ENCODE measurements around the gene MAGI1. TPM values are rescaled to one million over a fixed set of nuclear protein-coding genes. Genes with fewer than 3 reads are reported as not detected.

MAGI1 gene
- total RNA-seq, 1 experiment from 2014 or later: 38.6 TPM

DNA sequence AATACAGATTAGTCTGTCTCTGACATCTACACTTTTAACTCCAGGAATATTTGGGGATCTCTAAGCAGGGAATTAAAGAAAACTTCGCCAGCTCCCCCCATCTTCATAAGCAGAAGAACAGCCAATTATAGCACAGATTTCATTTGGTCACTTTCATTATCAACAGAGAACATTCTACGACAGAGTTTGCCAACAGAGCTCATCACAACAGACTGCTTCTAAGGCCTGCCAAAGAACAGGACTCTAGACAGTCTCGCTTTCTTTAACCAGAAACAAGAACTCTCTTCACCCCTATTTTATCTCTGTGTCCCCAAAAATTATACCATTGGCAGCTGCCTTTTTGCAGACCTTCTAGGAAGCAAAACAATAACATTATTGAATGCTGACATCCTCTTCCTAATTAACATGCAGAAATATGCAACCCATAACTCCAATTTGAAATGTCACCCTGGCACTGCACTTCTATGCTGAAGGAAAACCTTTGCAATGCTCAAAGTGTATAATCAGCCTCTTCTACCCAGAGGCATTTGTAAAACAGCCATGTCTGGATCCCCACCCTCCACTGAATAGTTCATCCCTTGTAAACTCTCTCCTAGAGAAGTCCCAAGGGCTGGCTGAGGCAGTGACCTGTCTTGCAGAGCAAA lies 552.8 kb downstream of the MAGI1 start:
- no peak for ATAC-seq

DNA sequence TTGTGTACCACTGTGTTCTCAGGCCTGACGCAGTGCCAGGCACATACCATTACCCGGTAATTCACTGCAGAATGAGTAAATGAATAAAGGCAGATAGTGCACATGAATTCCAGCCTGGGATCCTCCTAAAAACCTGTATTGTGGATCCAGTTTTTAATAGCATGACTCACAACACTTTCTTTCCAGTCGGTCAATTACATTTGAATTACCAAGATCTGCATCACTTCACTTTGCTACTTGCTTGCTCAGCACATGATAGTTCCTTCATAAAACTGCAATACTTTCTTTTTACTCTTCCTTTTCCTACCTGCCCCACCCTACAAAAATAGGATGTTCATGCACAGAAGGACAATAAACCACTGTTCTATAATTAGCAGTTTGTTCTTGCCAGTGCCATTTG lies 553.8 kb downstream of the MAGI1 start:
- RAD21 ChIA-PET (ENCODE audit: low non-redundant PET in 1 of 2, low total read pairs in 2 of 2, uncharacterized antibody in 2 of 2, unreplicated experiment in 2 of 2): no interaction called here
- intact Hi-C loops (cut with micrococcal nuclease): no loop called here
- ATAC-seq (no peak), DNase-seq (ENCODE audit: low read depth, low spot score) (no peak)
- Histone ChIP-seq H3K4me2 (ENCODE audit: low read length) (no peak overlapping the region), H3K9me2 (ENCODE audit: insufficient read depth) (no peaks in the 10 kb centered on the region), H3K4me1 (ENCODE audit: control insufficient read depth in 1 of 2, insufficient read depth in 2 of 2, low read length in 2 of 2) (peaks cover 0 to 10% of the 10 kb centered on the region in 2 experiments; a peak in 1 of 4 replicates), H3K9ac (ENCODE audit: low read length) (no peak overlapping the region), H2AFZ (ENCODE audit: low read depth, low read length, poor library complexity, severe bottlenecking) (no peak overlapping the region), H3K27ac (ENCODE audit: low read depth, low read length) (no peak overlapping the region), H3K27me3 (ENCODE audit: insufficient read depth, low read length) (no peaks in the 10 kb centered on the region), H3K4me3 (replicated peaks in 1 of 2; ENCODE audit: low read depth in 1 of 2, low read length in 2 of 2) (no peak overlapping the region), H3K9me3 (ENCODE audit: control insufficient read depth in 1 of 2, insufficient read depth in 1 of 2, low read depth in 1 of 2, low read length in 2 of 2) (no peaks in the 10 kb centered on the region), H4K20me1 (ENCODE audit: insufficient read depth) (no peaks in the 10 kb centered on the region), H3K36me3 (ENCODE audit: control insufficient read depth in 1 of 2, insufficient read depth in 2 of 2, low read length in 2 of 2) (no peaks in the 10 kb centered on the region), H3K79me2 (ENCODE audit: insufficient read depth, low read length) (no peaks in the 10 kb centered on the region)
- POLR2A ChIA-PET: no interaction called here
- no TSS peak for BruUV-seq (replicated peaks)
- CTCF ChIA-PET: no interaction called here
- TF ChIP-seq POLR2AphosphoS5 (IDR thresholded peaks at IDR 0.05; ENCODE audit: low read depth, low read length) (no peak), YY1 (IDR thresholded peaks at IDR 0.05; ENCODE audit: extremely low read depth, insufficient replicate concordance, low read depth, low read length) (no peak), RAD21 (IDR thresholded peaks at IDR 0.05; ENCODE audit: low read depth) (no peak), EZH2 (IDR thresholded peaks at IDR 0.05) (no peak), ZFX (IDR thresholded peaks at IDR 0.05) (no peak), SIN3A (IDR thresholded peaks at IDR 0.05; ENCODE audit: low read depth) (no peak), CBX3 (IDR thresholded peaks at IDR 0.05; ENCODE audit: low read depth) (no peak), TCF7L2 (IDR thresholded peaks at IDR 0.05; ENCODE audit: borderline replicate concordance, extremely low read depth, insufficient read depth, insufficient read length) (no peak), EGR1 (IDR thresholded peaks at IDR 0.05; ENCODE audit: low read depth) (no peak), SP1 (IDR thresholded peaks at IDR 0.05; ENCODE audit: low read depth) (no peak), EZH2phosphoT487 (IDR thresholded peaks at IDR 0.05; ENCODE audit: borderline replicate concordance) (no peak), ELF1 (IDR thresholded peaks at IDR 0.05; ENCODE audit: borderline replicate concordance, low read depth) (no peak), CEBPB (IDR thresholded peaks at IDR 0.05; ENCODE audit: low read depth) (no peak), FOSL1 (IDR thresholded peaks at IDR 0.05; ENCODE audit: low read depth) (no peak), SRF (IDR thresholded peaks at IDR 0.05; ENCODE audit: low read depth) (no peak), ZNF274 (IDR thresholded peaks at IDR 0.05; ENCODE audit: low read depth, low read length) (no peak)
- TF ChIP-seq, protein P1, sequence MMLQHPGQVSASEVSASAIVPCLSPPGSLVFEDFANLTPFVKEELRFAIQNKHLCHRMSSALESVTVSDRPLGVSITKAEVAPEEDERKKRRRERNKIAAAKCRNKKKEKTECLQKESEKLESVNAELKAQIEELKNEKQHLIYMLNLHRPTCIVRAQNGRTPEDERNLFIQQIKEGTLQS (IDR thresholded peaks at IDR 0.05): no peak
- TF ChIP-seq, protein P2, sequence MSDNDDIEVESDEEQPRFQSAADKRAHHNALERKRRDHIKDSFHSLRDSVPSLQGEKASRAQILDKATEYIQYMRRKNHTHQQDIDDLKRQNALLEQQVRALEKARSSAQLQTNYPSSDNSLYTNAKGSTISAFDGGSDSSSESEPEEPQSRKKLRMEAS (IDR thresholded peaks at IDR 0.05): no peak
- TF ChIP-seq, protein P3, sequence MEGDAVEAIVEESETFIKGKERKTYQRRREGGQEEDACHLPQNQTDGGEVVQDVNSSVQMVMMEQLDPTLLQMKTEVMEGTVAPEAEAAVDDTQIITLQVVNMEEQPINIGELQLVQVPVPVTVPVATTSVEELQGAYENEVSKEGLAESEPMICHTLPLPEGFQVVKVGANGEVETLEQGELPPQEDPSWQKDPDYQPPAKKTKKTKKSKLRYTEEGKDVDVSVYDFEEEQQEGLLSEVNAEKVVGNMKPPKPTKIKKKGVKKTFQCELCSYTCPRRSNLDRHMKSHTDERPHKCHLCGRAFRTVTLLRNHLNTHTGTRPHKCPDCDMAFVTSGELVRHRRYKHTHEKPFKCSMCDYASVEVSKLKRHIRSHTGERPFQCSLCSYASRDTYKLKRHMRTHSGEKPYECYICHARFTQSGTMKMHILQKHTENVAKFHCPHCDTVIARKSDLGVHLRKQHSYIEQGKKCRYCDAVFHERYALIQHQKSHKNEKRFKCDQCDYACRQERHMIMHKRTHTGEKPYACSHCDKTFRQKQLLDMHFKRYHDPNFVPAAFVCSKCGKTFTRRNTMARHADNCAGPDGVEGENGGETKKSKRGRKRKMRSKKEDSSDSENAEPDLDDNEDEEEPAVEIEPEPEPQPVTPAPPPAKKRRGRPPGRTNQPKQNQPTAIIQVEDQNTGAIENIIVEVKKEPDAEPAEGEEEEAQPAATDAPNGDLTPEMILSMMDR (IDR thresholded peaks at IDR 0.05 in 2 of 3, conservative IDR thresholded peaks at IDR 0.05 in 1 of 3; ENCODE audit: borderline replicate concordance in 1 of 3, insufficient read depth in 1 of 3, low read depth in 2 of 3, low read length in 2 of 3): no peak

More for the DNA sequence above, 552.8 kb downstream of the MAGI1 start:
- intact Hi-C loops (cut with micrococcal nuclease): no loop called here
- Histone ChIP-seq H3K4me3 (replicated peaks in 1 of 2; ENCODE audit: low read depth in 1 of 2, low read length in 2 of 2) (no peak overlapping the region), H3K27ac (ENCODE audit: low read depth, low read length) (no peak overlapping the region), H3K36me3 (ENCODE audit: control insufficient read depth in 1 of 2, insufficient read depth in 2 of 2, low read length in 2 of 2) (no peaks in the 10 kb centered on the region), H3K4me1 (ENCODE audit: control insufficient read depth in 1 of 2, insufficient read depth in 2 of 2, low read length in 2 of 2) (peaks cover 0 to 10% of the 10 kb centered on the region in 2 experiments; a peak in 1 of 4 replicates), H4K20me1 (ENCODE audit: insufficient read depth) (no peaks in the 10 kb centered on the region), H3K9me3 (ENCODE audit: control insufficient read depth in 1 of 2, insufficient read depth in 1 of 2, low read depth in 1 of 2, low read length in 2 of 2) (no peaks in the 10 kb centered on the region), H3K9me2 (ENCODE audit: insufficient read depth) (no peaks in the 10 kb centered on the region), H2AFZ (ENCODE audit: low read depth, low read length, poor library complexity, severe bottlenecking) (no peak overlapping the region), H3K9ac (ENCODE audit: low read length) (no peak overlapping the region), H3K79me2 (ENCODE audit: insufficient read depth, low read length) (no peaks in the 10 kb centered on the region), H3K27me3 (ENCODE audit: insufficient read depth, low read length) (no peaks in the 10 kb centered on the region), H3K4me2 (ENCODE audit: low read length) (no peak overlapping the region)
- BruUV-seq (replicated peaks): no TSS peak
- TF ChIP-seq EZH2phosphoT487 (IDR thresholded peaks at IDR 0.05; ENCODE audit: borderline replicate concordance): no peak
- TF ChIP-seq ZNF274 (IDR thresholded peaks at IDR 0.05; ENCODE audit: low read depth, low read length): no peak
- no peak for TF ChIP-seq CBX3 (IDR thresholded peaks at IDR 0.05; ENCODE audit: low read depth)
- no peak for TF ChIP-seq EZH2 (IDR thresholded peaks at IDR 0.05)
- TF ChIP-seq SP1 (IDR thresholded peaks at IDR 0.05; ENCODE audit: low read depth): no peak
- no peak for TF ChIP-seq SIN3A (IDR thresholded peaks at IDR 0.05; ENCODE audit: low read depth)
- no peak for DNase-seq (ENCODE audit: low read depth, low spot score)
- ChIA-PET CTCF (no interaction called here), POLR2A (no interaction called here), RAD21 (ENCODE audit: low non-redundant PET in 1 of 2, low total read pairs in 2 of 2, uncharacterized antibody in 2 of 2, unreplicated experiment in 2 of 2) (no interaction called here)
